ENCODE measurements around the gene MOXD1. TPM values are rescaled to one million over a fixed set of nuclear protein-coding genes. Genes with fewer than 3 reads are reported as not detected.

Gene MOXD1
- total RNA-seq, 1 donor from 2014 or later: 22.0 TPM

- Mint-ChIP-seq H3K27ac (no peak overlapping the region), H3K36me3 (no peaks in the 10 kb centered on the region), H3K27me3 (no peaks in the 10 kb centered on the region)
Measured at GRCh38 chr6:132247381-132248159, 153.7 kb downstream of the MOXD1 start.

GRCh38 chr6:132246632-132247270 lies 154.5 kb downstream of the MOXD1 start:
- no peaks in the 10 kb centered on the region for H3K27me3 Mint-ChIP-seq
- no peaks in the 10 kb centered on the region for H3K9me3 Mint-ChIP-seq
- H3K27ac Mint-ChIP-seq: no peak overlapping the region
- DNase-seq (ENCODE audit: extremely low spot score, unreplicated experiment): no peak
- H3K4me1 Mint-ChIP-seq (ENCODE audit: unreplicated experiment): no peaks in the 10 kb centered on the region
- H3K4me3 Mint-ChIP-seq: no peak overlapping the region
- no peak for TF ChIP-seq CTCF (conservative IDR thresholded peaks at IDR 0.05)
- H3K36me3 Mint-ChIP-seq: no peaks in the 10 kb centered on the region

More at GRCh38 chr6:132247381-132248159, 153.7 kb downstream of the MOXD1 start:
- no peak for TF ChIP-seq CTCF (conservative IDR thresholded peaks at IDR 0.05)
- no peak overlapping the region for H3K4me3 Mint-ChIP-seq
- DNase-seq (ENCODE audit: extremely low spot score, unreplicated experiment): no peak
- no peaks in the 10 kb centered on the region for H3K4me1 Mint-ChIP-seq (ENCODE audit: unreplicated experiment)
- no peaks in the 10 kb centered on the region for H3K9me3 Mint-ChIP-seq

- no peak for DNase-seq (ENCODE audit: extremely low spot score, unreplicated experiment)
- TF ChIP-seq CTCF (conservative IDR thresholded peaks at IDR 0.05): no peak
- Mint-ChIP-seq H3K9me3 (no peaks in the 10 kb centered on the region), H3K4me3 (no peak overlapping the region), H3K4me1 (ENCODE audit: unreplicated experiment) (no peaks in the 10 kb centered on the region), H3K27me3 (no peaks in the 10 kb centered on the region), H3K27ac (no peak overlapping the region), H3K36me3 (no peaks in the 10 kb centered on the region)
Measured at GRCh38 chr6:132246120-132246617, 155.1 kb downstream of the MOXD1 start.

Other genes with a start within 250 kb of the MOXD1 start
- 36.6 and 50.2 TPM in 2 replicates for gene STX7, start 111.6 kb upstream of the MOXD1 start, total RNA-seq (ENCODE audit: low replicate concordance)
- not detected in 2 replicates for gene TAAR9, start 136.8 kb upstream of the MOXD1 start, total RNA-seq (ENCODE audit: low replicate concordance)
- gene TAAR8, start 151.2 kb upstream of the MOXD1 start, total RNA-seq (ENCODE audit: low replicate concordance): not detected in 2 replicates
- not detected in 2 replicates for gene TAAR6, start 168.8 kb upstream of the MOXD1 start, total RNA-seq (ENCODE audit: low replicate concordance)
- gene TAAR5, start 188.3 kb upstream of the MOXD1 start, total RNA-seq (ENCODE audit: low replicate concordance): not detected in 2 replicates
- gene TAAR2, start 222.8 kb upstream of the MOXD1 start, total RNA-seq (ENCODE audit: low replicate concordance): not detected in 2 replicates